ENCODE measurements around the gene PLEKHA5. TPM values are rescaled to one million over a fixed set of nuclear protein-coding genes. Genes with fewer than 3 reads are reported as not detected.

The PLEKHA5 gene
- total RNA-seq, 4 donors from 2014 or later: 12.6 to 195 (median 49.6) TPM

DNA sequence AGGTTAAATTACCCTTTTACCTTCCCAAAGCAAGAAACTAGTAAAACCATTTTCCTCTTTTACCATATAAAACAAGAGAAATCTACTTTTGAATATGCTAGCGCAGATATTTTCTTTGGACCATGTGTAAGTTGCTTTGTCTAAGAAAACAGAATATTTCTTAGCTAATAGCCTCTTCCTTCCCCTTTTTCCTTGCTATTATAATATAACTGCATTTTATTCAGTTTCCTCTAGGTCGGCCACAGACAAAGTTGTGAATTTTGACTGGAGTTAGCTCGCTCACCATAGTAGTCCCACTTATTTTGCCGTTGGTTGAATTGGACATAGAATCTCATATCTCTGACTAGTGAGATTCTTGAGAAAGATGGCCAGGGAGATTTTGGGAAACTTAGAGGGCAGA, 115.6 kb downstream of the PLEKHA5 start:
- no peaks in the 10 kb centered on the region for H3K9me3 ChIP-seq
- no peaks in the 10 kb centered on the region for H3K4me1 ChIP-seq
- H3K4me3 ChIP-seq: no peak overlapping the region
- no peak overlapping the region for H3K27ac ChIP-seq
- H3K27me3 ChIP-seq: no peaks in the 10 kb centered on the region
- intact Hi-C loops (cut with DNase I; ENCODE audit: low total_unique reads): no loop called here
- H3K36me3 ChIP-seq: no peaks in the 10 kb centered on the region
- DNase-seq: no peak
- TF ChIP-seq, protein P1, sequence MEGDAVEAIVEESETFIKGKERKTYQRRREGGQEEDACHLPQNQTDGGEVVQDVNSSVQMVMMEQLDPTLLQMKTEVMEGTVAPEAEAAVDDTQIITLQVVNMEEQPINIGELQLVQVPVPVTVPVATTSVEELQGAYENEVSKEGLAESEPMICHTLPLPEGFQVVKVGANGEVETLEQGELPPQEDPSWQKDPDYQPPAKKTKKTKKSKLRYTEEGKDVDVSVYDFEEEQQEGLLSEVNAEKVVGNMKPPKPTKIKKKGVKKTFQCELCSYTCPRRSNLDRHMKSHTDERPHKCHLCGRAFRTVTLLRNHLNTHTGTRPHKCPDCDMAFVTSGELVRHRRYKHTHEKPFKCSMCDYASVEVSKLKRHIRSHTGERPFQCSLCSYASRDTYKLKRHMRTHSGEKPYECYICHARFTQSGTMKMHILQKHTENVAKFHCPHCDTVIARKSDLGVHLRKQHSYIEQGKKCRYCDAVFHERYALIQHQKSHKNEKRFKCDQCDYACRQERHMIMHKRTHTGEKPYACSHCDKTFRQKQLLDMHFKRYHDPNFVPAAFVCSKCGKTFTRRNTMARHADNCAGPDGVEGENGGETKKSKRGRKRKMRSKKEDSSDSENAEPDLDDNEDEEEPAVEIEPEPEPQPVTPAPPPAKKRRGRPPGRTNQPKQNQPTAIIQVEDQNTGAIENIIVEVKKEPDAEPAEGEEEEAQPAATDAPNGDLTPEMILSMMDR (IDR thresholded peaks at IDR 0.05): no peak
- TF ChIP-seq POLR2A (IDR thresholded peaks at IDR 0.05): no peak

DNA sequence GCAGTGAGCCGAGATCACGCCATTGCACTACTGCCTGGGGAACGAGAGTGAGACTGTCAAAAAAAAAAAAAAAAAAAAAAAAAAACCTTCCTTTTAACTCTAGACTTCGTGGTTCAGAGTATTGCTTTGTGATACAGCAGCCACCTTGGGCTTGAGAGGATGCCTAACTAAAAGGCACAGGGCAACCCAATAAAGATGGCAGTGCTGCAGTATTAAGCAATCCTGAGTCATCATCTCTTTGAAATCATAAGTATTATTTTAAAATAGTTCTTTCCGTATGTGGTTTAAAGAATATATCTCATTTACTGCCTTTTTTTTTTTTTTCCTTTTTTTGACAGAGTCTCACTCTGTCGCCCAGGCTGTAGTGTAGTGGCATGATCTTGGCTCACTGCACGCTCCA, 116.1 kb downstream of the PLEKHA5 start:
- H3K9me3 ChIP-seq: no peaks in the 10 kb centered on the region
- intact Hi-C loops (cut with DNase I; ENCODE audit: low total_unique reads): no loop called here
- no peaks in the 10 kb centered on the region for H3K36me3 ChIP-seq
- H3K4me3 ChIP-seq: no peak overlapping the region
- H3K4me1 ChIP-seq: no peaks in the 10 kb centered on the region
- H3K27ac ChIP-seq: no peak overlapping the region
- no peak for TF ChIP-seq POLR2A (IDR thresholded peaks at IDR 0.05)
- TF ChIP-seq, protein P1 (IDR thresholded peaks at IDR 0.05): no peak
- no peaks in the 10 kb centered on the region for H3K27me3 ChIP-seq
- no peak for DNase-seq

DNA sequence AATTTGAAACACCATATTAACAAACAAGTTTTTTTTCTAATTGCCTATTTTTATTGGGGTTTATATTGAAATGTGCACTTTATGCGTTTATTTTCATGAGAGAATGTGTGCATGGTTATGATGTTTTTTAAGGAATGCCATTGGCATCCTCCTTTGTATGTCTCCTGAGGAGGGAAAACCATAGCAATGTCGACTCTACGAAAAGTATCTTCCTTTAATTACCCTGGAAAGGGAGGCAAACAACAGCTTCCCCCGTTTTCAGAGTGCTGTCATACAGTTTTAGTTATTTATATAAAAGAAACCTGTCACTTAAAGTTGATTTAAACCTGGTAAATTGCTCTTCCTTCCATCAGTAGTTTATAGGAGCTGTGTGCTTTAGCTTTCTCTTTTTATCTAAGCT, 117.4 kb downstream of the PLEKHA5 start:
- Histone ChIP-seq H3K27me3 (no peaks in the 10 kb centered on the region), H3K9me3 (no peaks in the 10 kb centered on the region), H3K27ac (no peak overlapping the region), H3K36me3 (no peaks in the 10 kb centered on the region), H3K4me3 (no peak overlapping the region), H3K4me1 (no peaks in the 10 kb centered on the region)
- no peak for TF ChIP-seq POLR2A (IDR thresholded peaks at IDR 0.05)
- TF ChIP-seq, protein P1 (IDR thresholded peaks at IDR 0.05): no peak
- intact Hi-C loops (cut with DNase I; ENCODE audit: low total_unique reads): no loop called here
- DNase-seq: no peak

DNA sequence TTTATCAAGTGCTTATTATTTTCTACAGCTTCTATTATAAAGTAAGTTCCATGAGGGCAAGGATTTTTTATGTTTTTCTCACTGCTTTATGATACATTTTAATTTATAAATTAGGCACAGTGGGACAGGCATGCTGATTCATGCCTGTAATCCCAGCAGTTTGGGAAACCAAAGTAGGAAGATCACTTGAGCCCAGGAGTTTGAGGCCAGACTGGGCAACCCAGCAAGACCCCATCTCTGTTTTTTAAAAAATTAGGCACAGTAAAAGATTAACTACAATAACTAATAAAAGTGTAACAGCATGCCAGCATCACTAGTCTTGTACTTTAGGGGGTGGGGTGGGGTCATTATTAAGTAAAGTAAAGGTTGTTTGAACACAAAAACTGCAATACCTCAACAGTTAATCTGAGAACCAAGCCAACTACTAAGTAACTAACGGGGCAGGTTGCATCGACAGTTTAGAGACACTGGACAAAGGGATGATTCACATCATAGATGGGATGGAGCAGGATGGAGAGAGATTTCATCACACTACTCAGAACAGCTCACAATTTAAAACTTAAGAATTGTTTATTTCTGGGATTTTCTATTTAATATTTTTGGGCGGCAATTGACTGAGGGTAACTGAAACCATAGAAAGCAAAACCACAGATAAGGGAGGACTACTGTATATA, 119.5 kb downstream of the PLEKHA5 start:
- no peak for TF ChIP-seq POLR2A (IDR thresholded peaks at IDR 0.05)
- TF ChIP-seq, protein P1 (IDR thresholded peaks at IDR 0.05): no peak
- DNase-seq: no peak
- Histone ChIP-seq H3K36me3 (no peaks in the 10 kb centered on the region), H3K4me3 (no peak overlapping the region), H3K4me1 (no peaks in the 10 kb centered on the region), H3K27ac (no peak overlapping the region), H3K9me3 (no peaks in the 10 kb centered on the region), H3K27me3 (no peaks in the 10 kb centered on the region)
- intact Hi-C loops (cut with DNase I; ENCODE audit: low total_unique reads): no loop called here

DNA sequence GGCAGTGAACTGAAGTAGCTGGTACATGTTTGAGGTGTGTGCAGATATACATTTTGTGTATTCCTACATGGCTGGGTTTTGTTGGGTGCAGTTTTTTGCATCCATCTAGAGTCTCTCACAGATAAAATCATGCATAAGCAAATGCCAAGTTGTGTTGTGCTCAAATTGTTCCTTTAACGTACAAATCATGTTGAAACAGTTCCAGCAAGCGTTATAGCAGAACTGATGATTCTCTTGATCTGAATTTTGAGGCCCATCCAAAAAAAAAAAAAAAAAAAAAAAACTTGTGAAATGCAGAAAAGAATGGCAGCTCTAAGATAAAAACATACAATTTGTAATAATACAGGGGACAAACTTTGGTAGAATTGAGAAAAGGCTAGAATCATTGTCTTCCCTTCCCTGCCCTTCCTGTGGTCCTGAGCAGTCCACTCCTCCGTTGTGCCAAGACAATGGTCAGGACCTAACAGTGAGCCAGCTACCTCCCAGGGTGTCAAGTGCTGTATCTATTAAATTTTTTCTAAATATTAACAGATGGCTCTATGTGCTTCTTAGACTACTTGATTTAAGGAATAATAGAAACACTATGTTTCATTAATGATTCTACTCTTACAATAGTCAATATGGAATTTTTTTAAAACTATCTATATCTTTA, 122.1 kb downstream of the PLEKHA5 start:
- Histone ChIP-seq H3K36me3 (no peaks in the 10 kb centered on the region), H3K4me3 (no peak overlapping the region), H3K9me3 (no peaks in the 10 kb centered on the region), H3K27me3 (no peaks in the 10 kb centered on the region), H3K27ac (no peak overlapping the region), H3K4me1 (no peaks in the 10 kb centered on the region)
- TF ChIP-seq POLR2A (IDR thresholded peaks at IDR 0.05): no peak
- TF ChIP-seq, protein P1 (IDR thresholded peaks at IDR 0.05): no peak
- no peak for DNase-seq
- intact Hi-C loops (cut with DNase I; ENCODE audit: low total_unique reads): no loop called here
